NCI-H774 (cell line): ENCODE measurements around the gene MRPL58.
"Not testable (repeated sequence)": the region's sequence is repeated elsewhere in the genome, so short reads cannot be mapped to it uniquely, and the experiment has no call there.

Experiments used
- DNase-seq: peaks from one replicate; lab custom pipeline; 2025; lab: John Stamatoyannopoulos, UW

Gene MRPL58

DNA sequence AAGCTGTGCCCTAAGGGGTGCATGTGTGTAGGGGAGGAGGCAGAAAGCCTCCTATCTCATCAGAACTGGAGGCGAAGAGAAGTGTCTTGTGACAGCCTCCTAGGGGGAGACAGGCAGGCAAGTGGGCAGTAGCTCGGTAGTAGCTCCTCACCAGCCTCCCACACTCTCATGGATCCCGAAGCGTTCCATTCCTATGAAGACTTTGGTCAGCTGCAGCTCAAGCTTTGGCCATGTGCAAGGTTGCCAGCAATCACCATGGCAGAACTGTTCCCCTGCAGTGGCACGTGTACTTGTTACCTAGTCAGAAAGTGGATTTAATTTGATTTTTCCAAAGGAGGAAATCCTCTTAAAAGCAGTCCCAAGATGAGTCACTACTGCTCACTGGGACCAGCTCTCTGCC lies 6.7 kb downstream of the MRPL58 start:
- no peak for DNase-seq

DNA sequence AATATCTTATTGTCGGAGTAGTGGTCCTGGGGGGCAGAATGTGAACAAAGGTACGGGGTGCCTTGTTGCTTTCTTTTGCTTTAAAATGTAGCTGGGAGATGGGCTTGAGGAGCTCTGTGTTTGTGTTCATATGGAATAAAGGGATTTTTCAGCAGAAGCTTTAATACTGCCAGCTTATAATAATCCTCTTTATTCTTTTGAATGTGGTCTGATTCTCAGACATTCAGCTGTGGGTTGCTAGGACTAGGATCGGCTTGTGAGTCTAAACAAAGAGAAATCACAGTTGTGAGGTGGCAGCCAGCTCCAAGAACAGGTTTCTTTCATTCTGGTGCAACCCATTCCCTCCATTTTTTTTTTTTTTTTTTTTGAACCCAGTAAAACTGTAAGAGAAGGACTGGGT lies 7.2 kb downstream of the MRPL58 start:
- no peak for DNase-seq

DNA sequence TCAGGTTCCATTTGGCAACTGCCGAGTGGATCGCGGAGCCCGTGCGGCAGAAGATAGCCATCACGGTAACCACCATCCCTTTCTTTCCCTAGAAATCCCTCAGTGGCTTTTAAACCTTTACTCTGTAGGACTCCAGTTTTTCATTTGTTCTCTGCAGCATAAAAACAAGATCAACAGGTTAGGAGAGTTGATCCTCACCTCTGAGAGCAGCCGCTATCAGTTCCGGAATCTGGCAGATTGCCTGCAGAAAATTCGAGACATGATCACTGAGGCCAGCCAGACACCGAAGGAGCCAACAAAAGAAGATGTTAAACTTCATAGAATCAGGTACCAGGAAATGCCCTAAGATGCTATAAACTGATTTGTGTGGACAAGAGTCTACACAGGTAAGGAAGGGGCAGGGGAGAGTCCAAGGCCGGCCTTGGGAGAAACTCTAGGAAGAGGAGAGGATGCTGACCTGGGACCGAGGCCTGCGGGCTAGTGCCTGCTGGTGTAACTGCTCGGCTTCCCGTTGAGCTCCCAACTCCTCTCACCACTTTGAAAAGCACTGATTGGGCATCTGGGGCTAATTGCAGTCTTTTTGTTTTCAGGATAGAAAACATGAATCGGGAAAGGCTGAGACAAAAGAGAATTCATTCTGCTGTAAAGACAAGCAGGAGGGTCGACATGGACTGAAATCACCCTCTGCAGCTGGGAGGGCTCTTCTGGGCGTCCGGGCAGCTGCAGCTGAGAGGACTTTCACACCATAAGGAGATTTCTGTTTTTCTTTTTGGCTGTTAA lies 8.1 kb downstream of the MRPL58 start:
- no peak for DNase-seq

DNA sequence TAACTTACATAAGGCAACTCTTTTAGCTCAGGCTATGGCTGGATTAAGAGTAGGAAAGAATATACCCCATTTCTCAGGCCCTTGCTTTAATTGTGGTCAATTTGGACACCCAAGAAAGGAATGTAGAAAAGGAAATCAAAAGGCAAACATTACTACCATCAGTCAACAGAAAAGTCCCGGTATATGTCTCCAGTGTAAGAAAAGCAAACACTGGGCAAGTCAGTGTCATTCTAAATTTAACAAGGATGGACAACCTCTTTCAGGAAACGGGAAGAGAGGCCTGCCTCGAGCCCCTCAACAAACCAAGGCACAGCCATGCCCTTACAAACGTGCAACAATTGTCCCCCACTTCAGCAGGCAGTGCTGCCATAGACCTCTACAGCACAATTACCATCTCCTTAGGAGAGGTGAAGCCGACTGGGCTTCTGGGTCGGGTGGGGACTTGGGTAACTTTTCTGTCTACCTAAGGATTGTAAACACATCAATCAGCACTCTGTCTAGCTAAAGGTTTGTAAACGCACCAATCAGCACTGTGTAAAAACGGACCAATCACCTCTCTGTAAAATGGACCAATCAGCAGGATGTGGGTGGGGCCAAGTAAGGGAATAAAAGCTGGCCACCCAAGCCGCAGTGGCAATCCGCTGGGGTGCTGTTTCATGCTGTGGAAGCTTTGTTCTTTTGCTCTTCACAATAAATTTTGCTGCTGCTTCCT lies 12.4 kb downstream of the MRPL58 start:
- DNase-seq = no peak

DNA sequence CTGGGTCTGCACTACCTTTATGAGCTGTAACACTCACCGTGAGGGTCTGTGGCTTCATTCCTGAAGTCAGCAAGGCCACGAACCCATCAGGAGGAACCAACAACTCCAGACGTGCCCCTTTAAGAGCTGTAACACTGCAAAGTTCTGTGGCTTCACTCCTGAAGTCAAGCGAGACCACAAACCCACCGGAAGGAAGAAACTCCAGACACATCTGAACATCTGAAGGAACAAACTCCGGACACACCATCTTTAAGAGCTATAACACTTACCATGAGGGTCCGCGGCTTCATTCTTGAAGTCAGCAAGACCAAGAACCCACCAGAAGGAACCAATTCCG lies 12.9 kb downstream of the MRPL58 start:
- not testable (repeated sequence) for DNase-seq

DNA sequence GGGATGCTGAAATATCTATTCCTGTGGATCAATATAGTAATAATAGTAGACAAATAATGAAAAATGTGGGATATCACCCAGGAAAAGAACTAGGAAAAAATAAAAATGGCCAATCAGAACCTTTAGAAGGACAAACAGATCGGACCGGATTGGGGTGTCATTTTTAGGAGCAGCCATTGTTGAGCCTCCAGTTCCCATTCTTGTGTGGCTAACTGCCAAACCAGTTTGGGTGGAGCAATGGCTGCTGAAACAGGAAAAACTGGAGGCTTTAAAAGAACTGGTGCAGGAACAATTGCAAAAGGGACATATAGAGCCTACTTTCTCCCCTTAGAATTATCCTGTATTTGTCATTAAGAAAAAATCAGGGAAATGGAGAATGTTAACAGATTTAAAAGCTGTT lies 14.2 kb downstream of the MRPL58 start:
- not testable (repeated sequence) for DNase-seq

DNA sequence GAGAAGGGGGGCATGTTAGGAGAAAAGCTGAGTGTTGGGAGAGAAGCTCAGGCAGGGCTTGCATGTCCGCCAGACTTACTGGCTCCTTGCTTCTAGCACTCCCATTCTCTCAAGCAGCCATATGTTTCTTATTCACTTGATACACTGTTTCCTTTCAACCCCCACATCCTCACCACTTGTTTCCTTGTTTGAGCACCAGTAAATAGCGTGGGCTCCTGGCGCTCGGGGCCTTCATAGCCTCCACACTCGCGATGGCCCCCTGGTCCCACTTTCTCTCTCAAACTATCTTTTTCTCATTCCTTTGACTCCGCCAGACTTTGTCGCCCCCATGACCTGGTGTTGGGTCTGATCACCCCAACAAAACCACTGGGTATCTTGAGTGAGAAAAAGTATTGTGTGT lies 17.7 kb downstream of the MRPL58 start:
- no peak for DNase-seq

DNA sequence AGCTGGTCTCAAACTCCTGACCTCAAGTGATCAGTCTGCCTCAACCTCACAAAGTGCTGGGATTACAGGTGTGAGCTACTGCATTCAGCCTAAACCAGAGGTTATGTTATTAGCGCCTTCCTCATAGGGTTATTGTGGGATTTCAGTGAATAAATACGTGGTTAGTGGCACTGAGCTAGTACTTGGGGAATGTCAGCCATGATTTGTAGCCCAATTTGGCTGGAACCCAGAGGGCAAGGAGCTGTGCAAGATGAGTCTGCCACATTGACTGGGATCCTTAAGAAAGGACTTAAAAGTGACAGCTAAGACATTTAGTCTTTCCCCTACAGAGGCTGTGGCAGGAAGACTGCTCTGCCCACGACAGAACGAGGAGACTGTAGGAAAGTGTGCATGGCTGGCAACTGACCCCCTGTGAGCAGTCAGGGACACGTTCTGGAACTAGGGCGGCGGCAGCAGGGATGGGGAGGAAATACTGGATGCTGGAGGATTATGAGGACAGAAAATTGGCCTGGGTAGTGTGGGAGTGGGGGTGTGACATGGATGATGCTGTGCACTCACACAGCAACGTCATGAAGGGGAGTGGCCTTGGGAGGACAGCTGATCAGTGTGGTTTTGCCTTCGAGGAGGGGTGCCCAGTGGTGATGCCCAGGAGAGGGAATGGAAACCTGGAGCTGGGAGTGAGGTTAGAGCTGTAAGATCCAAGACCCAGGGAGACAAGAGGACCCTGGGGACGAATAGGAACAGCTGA lies 19.7 kb downstream of the MRPL58 start:
- DNase-seq = peak; percentile 75

DNA sequence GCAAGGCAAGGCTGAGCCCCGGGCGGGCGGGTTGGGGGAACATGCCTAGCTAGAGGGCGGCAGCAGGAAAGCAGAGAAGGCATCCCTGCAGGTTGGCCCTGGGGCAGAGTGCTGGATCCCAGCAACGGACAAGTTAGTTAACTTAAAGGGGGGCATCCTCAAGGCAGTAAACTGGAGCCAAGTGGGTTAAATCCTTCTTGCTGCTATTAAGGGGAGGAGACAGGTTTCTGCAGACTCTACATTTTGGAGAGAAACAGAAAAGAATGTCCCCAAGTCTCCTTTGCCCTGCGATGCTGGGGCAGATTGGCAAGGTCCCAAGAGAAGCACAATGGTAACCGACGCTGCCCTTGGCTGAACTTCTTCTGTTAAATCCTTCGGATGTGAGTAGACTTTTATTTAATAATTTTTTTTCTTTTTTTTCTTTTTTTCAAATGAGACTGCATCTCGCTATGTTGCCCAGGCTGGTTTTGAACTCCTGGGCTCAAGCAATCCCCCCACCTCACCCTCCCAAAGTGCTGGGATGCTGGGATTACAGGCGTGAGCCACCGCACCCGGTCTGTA lies 20.3 kb downstream of the MRPL58 start:
- DNase-seq = no peak

DNA sequence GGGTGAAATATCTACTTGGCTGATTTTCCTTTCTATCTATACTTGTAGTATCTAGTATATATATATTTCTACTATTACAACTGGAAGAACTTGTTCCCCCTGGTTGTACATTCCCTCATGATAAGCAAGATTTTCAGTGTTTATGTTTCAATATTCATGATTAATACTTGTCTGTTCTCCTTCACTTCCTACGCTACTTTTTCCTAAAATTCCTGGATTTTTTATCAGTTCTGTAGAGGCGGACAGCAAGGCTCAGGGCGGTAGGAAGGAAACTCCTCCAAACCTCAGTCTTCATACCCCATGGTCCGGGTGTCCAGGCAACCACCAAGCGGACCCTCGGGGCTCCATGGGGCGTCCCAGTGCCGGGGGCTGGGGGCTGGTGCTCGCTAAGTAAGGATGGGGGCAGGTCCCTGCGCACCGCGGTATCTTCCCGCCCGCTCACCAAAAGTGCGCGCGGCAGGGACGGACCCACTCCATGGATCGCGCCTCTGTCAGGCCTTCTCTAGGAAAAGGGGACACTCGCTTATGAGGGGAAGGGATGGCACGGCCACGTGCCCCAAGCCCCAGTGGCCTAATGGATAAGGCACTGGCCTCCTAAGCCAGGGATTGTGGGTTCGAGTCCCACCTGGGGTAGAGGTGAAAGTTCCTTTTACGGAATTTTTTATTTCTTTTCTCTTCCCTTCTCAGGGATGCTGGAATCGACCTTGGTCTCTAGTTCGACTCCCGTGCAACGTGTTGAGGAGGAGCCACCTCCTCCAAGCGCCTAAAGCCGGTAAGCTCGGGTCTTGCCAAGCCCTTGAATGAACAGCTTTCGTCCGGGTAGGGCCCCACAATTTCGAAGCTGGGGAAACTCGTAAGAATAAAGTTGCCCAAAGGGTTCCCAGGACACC lies 21.1 kb downstream of the MRPL58 start:
- peak; percentile 96 for DNase-seq

DNA sequence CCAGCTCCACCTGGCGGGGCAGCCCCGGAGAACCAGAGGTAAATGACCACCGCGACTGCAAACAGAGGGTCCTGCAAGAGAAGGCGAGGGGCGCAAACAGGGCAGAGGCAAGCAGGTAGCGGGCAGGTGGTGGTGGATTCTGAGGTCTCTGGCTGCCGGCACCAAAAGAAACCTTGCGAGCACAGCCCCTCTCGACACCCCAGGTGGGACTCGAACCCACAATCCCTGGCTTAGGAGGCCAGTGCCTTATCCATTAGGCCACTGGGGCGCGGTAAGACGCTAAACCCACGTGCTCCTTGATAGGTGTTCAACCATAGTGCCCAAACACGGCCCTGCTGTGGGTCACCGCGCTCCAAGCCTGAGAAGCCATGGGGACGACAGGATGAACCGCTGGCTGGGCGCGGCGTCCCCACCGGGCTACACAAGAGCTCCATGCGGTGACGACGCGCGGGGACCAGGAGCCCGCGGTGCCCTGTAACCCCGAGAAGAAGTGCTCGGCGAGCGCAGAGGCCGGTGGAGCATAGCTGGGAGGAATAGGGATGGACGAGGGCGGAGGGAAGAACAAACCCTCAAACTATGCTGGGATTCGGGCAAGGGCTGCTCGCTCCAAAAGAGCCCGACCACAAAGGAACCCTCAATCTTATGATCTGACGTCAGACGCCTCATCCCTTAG lies 21.9 kb downstream of the MRPL58 start:
- DNase-seq = peak; percentile 96

DNA sequence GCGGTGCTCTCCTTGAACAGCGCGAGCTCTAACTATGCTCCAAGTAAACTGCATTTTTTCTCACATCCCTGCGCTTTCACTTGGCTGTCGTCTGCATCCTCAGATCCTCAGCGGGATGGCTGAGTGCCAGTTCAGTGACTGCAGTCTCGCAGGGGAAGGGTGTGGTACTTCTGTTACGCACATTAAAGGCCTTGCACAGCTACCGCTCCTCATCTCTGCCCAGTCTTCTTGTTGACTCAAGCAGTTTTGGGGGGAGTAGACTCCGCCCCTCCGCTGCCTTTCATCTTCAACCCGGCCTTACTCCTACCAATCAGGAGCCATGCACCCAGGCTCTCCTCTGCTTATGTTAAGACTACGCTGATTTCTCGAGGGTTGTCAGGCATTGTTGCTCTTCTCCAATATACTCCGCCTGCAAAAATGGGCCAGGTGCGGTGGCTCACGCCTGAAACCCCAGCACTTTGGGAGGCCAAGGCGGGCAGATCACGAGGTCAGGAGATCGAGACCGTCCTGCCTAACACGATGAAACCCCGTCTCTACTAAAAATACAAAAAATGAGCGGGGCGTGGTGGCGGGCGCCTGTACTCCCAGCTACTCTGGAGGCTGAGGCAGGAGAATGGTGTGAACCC lies 24.3 kb downstream of the MRPL58 start:
- DNase-seq = peak; percentile 43

DNA sequence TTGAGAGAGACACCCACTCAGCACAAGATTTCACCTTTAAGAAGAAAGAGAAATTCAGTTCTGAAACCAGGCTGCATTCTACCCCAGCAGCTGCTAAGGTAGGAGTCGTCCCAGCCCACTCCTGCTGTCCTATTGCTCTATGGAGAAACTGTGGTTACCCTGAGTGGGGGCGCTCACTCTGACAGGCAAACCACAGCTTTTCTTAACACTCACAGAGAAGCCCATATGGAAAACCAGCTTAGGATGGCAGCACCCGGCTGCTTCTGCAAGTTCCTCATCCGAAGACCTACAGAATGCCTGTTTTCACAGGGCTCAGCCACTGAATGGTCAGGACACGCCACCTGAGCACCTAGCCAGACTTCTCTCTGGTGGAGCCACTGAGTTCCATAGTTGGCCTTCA lies 26.8 kb downstream of the MRPL58 start:
- DNase-seq = no peak

DNA sequence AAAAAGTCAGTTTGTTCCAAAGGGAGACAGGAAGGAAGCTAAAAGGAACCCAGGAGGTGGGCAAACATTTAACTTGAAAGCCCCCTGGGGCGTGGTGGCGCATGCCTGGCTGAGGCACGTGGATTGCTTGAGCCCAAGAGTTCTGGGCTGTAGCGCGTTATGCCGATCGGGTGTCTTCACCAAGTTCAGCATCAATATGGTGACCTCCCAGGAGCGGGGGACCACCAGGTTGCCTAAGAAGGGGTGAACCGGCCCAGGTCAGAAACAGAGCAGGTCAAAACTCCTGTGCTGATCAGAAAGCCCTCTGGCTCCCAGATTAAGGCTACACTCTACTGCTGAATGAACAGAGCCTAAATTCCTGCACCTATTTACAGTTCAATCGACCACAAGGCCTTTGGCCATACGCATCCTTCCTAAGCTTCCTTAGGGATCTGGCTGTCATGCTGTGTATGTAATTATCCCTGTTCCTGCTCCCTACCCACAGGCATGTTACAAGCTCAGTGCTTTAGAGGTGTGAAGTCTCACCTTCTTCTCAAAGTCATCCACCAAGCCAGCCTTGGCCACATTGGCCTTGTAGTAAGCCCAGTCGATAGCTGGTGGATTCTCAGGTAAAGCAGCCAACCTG lies 29.3 kb downstream of the MRPL58 start:
- DNase-seq = no peak

DNA sequence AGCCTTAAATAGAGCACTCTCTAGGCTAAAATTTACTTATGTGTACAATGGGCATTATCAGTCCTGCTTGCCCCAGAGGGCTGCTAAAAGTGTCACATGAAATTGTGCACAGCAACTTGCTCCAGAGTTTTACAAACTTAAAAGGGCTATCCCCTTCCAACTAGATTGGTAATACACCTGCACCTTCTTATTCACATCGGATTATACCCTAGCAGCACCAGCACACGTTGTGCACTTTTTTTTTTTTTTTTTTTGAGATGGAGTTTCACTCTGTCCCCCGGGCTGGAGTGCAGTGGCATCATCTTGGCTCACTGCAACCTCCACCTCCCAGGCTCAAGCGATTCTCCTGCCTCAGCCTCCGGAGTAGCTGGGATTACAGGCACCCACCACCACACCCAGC lies 31.3 kb downstream of the MRPL58 start:
- DNase-seq = not testable (repeated sequence)

DNA sequence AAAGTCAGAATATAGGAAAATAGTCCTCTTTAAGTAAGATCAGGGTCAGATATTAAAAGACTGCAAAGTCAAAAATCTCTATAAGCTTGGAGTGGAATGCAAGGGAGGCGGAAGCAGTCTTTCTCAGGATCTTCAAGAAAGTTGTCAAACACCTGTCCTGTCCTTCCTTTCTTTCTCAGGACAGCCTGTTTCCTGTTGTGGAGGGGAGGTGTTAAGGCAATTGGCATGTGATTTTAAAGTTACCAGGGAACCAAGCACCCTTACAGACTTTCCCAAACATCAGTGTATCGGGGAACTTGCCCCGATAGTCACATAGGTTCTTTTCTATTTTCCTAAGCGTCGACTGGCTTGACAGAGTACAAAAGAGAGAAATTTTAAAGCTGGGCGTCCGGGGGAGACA lies 32.2 kb downstream of the MRPL58 start:
- DNase-seq = no peak

DNA sequence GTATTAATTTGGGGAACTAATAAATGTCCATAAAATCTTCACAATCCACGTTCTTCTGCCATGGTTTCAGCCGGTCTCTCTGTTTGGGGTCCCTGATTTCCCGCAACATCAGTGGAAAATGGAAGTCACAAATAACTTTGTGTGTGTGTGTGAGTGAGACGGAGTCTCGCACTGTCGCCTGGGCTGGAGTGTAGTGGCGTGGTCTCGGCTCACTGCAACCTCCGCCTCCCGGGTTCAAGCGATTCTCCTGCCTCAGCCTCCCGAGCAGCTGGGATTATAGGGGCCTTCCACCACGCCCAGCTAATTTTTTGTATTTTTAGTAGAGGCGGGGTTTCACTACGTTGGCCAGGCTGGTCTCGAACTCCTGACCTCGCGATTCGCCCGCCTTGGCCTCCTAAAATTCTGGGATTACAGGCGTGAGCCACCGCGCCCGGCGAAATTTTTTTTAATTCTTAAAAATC lies 33.5 kb downstream of the MRPL58 start:
- not testable (repeated sequence) for DNase-seq

DNA sequence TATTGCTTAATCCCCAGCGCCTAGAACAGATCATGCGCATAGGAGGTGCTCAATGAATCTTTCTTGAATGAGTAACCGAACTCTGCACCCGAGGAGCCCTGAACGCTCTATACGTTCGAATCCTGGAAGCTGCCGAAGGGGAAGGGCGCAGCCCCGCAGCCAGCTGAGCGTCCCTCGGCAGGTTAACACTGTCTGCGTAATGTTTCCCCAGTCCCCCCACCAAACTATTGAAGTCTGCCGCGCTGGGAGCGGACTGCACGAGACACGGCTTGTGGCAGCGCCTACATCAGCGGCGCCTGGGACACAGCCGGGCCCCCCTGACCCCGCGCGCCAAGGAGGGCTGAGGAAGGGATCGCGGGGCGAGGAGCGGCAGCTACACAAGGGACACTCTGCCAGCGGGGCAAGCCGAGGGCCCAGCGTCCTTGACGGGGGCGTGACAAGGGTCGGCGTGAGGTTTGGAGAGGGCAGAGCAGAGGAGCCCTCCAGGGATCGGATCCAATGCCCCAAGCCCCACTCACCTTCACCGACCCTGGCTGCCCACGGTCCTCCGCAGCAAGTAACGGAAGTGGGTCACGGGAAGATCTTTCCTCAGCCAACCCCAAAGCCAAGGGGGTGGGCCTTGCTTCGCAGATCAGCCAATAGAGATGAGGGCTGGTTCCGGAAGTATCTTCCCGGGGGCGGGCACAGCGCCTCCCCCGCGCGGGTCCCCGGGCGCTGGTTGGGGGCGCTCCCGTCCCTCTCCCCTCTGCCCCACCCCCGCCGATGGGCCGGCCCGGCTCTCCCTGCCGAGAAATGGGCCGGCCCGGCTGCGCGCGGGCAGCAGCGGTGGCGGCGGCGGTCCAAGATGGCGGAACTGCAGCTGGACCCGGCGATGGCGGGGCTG lies 34.2 kb downstream of the MRPL58 start, which contains the start of the genes ATP5PD and KCTD2:
Gene ATP5PD, minus strand, starts transcription at position 563 of the 883 bp plus-strand sequence. CDS start 4,319 bp downstream, outside the sequence.
Gene KCTD2, plus strand, starts transcription at position 819 of the 883 bp plus-strand sequence. Its CDS starts 26 bp downstream, at position 845.
- peak; percentile 99 for DNase-seq
